ENCODE results near the gene TMEM94. TPM values are rescaled to one million over a fixed set of nuclear protein-coding genes. Genes with fewer than 3 reads are reported as not detected.

TMEM94 gene
- total RNA-seq, 2 donors from 2014 or later: 69.9 to 106 TPM

DNA sequence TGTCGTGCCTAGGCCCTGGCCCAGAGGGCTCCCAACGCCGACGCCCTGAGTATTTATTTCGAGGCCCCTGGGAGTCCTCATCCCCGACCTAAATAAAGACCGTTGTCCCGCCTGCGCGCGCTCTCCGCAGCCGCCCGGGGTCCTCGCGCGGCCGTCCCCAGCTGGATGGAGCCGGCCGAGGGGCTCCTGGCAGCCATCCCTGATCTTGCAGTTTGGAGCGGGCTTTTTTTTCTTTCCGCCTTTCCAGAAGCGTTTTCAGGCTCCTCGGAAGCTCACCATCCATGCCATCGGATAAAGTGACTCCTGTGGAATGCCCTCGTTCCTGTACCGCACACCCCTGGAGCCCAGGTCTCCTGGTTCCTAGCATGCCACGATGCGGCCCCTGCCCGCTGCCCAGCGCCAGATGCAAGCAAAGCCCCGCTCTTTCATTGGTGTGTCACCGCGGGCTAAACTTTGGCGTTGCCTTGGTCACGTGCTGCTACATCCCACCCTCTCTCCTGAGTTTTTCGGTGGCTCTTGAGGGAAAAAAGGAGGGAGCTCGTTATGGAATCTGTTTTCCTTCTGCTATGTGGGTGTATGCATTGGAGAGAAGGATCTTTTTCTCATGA, 716 bp downstream of the TMEM94 start:
- H3K27me3 Mint-ChIP-seq: no peaks in the 10 kb centered on the region
- H3K27ac Mint-ChIP-seq: peak overlapping the region; percentile 83 to 93
- DNase-seq (ENCODE audit: low spot score) (no peak), ATAC-seq (peak in 1 of 2 donors; percentile 18)
- peaks cover 36 to 42% of the 10 kb centered on the region in 2 donors for H3K4me1 Mint-ChIP-seq (ENCODE audit: low read depth in 2 of 2)
- no peaks in the 10 kb centered on the region for H3K36me3 Mint-ChIP-seq
- no peaks in the 10 kb centered on the region for H3K9me3 Mint-ChIP-seq
- peak overlapping the region; percentile 93 for H3K4me3 Mint-ChIP-seq

DNA sequence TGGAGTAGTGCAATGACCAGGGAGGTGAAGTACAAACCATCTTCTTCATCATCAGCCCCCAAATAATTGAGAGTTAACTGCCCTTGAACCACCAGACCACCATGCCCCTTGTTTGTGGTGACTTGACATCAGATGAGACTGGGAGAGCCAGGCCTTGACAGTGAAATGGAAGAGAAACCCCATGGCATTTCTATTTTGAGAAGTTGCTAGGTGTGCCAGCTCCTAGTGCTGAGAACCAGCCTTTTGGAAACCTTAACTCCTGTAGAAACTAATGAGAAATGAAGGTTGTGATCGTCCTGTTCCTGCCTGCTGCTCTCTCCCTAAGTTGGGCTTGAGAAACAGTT, 2.8 kb downstream of the TMEM94 start:
- H3K4me3 Mint-ChIP-seq: no peak overlapping the region

DNA sequence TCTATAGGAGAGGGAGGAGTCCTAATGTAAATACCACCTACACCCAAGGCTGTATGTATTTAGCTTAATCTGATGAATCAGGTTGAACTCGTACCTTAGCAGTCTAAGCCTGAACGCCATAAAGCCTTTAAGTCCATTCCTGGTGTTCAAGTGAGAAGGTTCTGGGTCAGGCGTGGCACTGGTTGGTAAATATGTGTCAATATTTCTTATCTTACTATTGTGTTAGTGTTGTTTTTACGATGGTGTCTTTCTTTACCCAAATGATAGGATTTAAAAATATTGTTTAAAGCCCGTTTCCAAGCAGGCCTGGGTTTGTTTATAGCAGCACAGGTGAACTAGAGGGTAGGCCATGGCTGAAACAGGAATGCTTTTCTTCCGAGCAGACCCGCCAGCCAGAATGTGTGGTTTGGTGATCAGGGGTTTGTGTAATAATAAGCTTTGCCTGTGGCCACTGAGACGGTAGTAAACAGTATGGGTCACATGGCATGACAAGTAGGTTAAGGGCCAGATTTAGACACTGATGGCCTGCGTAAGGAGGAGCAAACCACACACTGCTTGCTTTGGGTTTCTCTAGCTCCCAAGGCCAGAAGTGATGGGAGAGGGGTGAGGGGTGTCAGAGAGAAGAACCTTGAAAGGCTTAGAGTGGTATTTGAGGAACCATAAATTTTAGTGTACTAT, 3.3 kb downstream of the TMEM94 start:
- DNase-seq (ENCODE audit: low spot score) (no peak), ATAC-seq (peak in 1 of 2 donors; percentile 41)
- H3K4me1 Mint-ChIP-seq (ENCODE audit: low read depth in 2 of 2): peaks cover 30 to 44% of the 10 kb centered on the region in 2 donors
- no peaks in the 10 kb centered on the region for H3K36me3 Mint-ChIP-seq
- no peaks in the 10 kb centered on the region for H3K27me3 Mint-ChIP-seq
- peak overlapping the region; percentile 36 for H3K4me3 Mint-ChIP-seq
- H3K9me3 Mint-ChIP-seq: no peaks in the 10 kb centered on the region
- peak overlapping the region; percentile 63 to 82 for H3K27ac Mint-ChIP-seq

More for the DNA sequence above, 2.8 kb downstream of the TMEM94 start:
- Mint-ChIP-seq H3K36me3 (no peaks in the 10 kb centered on the region), H3K27me3 (no peaks in the 10 kb centered on the region), H3K27ac (peak overlapping the region; percentile 63 to 82), H3K9me3 (no peaks in the 10 kb centered on the region), H3K4me1 (ENCODE audit: low read depth in 2 of 2) (peaks cover 34 to 47% of the 10 kb centered on the region in 2 donors)
- DNase-seq (ENCODE audit: low spot score) (no peak), ATAC-seq (no peak)

DNA sequence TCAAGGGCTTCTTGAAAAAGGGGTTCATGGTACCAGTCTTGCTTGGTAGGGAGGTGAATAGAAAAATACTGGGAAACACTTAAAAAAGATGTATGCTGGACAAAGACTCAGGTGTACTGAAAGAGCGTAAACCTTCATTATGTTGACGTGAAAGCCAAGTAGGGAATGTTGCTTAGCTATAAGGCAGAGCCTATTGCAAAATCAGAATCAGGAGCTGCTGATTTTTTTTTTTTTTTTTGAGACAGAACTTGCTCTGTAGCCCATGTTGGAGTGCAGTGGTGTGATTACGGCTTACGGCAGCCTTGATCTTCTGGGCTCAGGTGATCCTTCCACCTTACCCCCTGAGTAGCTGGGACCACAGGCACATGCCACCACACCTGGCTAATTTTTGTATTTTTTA, 3.9 kb downstream of the TMEM94 start:
- DNase-seq (ENCODE audit: low spot score): no peak
- ATAC-seq: no peak
- H3K4me3 Mint-ChIP-seq: no peak overlapping the region
- H3K36me3 Mint-ChIP-seq: no peaks in the 10 kb centered on the region
- H3K9me3 Mint-ChIP-seq: no peaks in the 10 kb centered on the region
- H3K27ac Mint-ChIP-seq: peak overlapping the region; percentile 63 to 82
- peaks cover 30 to 44% of the 10 kb centered on the region in 2 donors for H3K4me1 Mint-ChIP-seq (ENCODE audit: low read depth in 2 of 2)
- no peaks in the 10 kb centered on the region for H3K27me3 Mint-ChIP-seq

DNA sequence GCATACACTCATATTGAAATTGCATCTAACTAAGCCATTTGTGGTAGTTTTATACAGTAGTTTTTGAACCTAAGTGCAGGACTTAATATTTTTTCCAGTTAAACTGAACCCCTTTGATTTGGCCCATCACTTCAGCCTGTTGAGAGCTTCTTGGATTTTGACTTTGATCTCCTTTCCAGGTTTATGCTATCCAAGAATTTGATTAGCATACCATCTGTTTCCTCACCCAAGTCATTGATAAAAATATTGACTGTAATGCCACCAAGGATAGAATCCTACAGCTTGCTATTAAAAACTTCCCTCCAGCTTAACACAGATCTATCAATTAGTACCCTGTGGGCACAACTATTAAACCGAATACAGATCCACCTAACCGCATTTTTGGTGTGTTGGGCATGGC, 7.2 kb downstream of the TMEM94 start:
- Mint-ChIP-seq H3K27me3 (no peaks in the 10 kb centered on the region), H3K4me3 (no peak overlapping the region), H3K27ac (no peak overlapping the region), H3K4me1 (ENCODE audit: low read depth in 2 of 2) (peaks cover 19 to 28% of the 10 kb centered on the region in 2 donors), H3K9me3 (no peaks in the 10 kb centered on the region), H3K36me3 (no peaks in the 10 kb centered on the region)
- DNase-seq (ENCODE audit: low spot score): no peak
- no peak for ATAC-seq

DNA sequence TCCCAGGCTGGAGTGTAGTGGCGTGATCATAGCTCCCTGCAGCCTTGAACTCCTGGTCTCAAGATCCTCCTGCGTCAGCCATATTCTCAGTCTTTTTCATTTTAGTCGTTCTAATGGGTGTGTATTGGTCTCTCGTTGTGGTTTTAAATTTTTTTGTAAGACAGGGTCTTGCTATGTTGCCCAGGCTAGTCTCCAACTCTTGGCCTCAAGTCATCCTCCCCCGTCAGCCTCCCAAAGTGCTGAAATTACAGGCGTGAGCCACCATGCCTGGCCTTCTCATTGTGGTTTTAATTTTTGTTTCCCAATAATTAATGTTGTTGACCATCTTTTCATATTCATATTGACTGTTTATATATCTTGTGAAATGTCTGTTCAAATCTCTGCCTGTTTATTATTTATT, 8.6 kb downstream of the TMEM94 start:
- no peak for DNase-seq (ENCODE audit: low spot score)
- ATAC-seq: no peak
- Mint-ChIP-seq H3K9me3 (no peaks in the 10 kb centered on the region), H3K27me3 (no peaks in the 10 kb centered on the region), H3K4me3 (no peak overlapping the region), H3K27ac (no peak overlapping the region), H3K4me1 (ENCODE audit: low read depth in 2 of 2) (peaks cover 9 to 16% of the 10 kb centered on the region in 2 donors), H3K36me3 (no peaks in the 10 kb centered on the region)

DNA sequence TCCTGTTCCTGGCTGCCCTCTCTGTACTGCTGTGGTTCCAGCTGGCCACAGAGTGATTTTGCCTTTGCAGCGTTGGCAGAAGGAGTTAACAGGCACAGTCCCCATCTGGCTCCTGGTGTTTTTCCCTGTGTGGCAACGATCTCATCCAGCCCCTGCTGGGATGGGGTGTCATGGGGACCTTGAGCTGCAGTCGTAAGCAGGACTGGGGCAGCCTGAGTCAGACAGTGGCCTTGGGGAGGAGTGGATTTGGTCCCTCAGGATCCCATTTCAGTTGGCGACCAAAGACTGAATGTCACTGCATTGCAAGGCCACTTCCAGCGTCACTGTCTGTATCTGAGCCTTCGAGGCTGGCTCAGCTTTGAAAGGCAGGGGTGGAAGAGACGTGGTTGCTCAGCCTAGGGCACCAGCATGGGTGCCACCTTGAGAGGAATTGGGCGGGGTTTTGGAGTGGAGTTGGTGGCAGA, 11.9 kb downstream of the TMEM94 start:
- no peak for DNase-seq (ENCODE audit: low spot score)
- H3K9me3 Mint-ChIP-seq: no peaks in the 10 kb centered on the region
- H3K27ac Mint-ChIP-seq: no peak overlapping the region
- H3K36me3 Mint-ChIP-seq: peaks cover 7% of the 10 kb centered on the region
- H3K4me3 Mint-ChIP-seq: no peak overlapping the region
- peaks cover 3 to 17% of the 10 kb centered on the region in 2 donors for H3K4me1 Mint-ChIP-seq (ENCODE audit: low read depth in 2 of 2)
- no peaks in the 10 kb centered on the region for H3K27me3 Mint-ChIP-seq
- ATAC-seq: no peak

DNA sequence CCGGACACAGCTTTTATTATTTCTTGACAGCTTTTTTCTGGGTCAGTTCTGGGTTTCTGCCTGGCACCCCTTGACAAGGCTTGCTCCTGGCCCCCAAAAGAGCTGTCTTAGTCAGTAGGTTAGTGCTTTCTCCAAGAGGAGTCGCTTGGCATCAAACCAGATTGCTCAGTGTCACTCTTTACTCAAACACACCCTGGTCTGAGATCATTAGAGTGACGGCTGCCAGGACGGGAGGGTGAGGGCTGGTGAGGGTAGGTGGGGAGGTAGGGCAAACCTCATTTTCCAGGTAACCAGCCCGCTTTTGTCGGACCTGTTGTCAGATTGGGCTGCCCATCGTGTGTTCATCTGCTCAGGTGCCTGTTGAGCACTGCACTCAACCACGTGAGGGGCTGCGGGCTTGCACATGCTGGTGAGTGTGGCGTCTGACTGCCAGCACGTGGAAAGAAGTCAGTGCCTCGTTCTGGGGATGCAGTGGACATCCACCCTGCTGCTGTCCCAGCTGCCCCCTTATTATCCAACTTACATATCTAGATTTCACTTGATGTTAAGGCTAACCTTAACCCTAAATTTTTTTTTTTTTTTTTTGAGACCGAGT, 12.4 kb downstream of the TMEM94 start:
- peaks cover 7% of the 10 kb centered on the region for H3K36me3 Mint-ChIP-seq
- H3K4me3 Mint-ChIP-seq: no peak overlapping the region
- no peaks in the 10 kb centered on the region for H3K27me3 Mint-ChIP-seq
- peaks cover 2 to 11% of the 10 kb centered on the region in 2 donors for H3K4me1 Mint-ChIP-seq (ENCODE audit: low read depth in 2 of 2)
- H3K9me3 Mint-ChIP-seq: no peaks in the 10 kb centered on the region
- no peak for DNase-seq (ENCODE audit: low spot score)
- no peak overlapping the region for H3K27ac Mint-ChIP-seq
- ATAC-seq: no peak

DNA sequence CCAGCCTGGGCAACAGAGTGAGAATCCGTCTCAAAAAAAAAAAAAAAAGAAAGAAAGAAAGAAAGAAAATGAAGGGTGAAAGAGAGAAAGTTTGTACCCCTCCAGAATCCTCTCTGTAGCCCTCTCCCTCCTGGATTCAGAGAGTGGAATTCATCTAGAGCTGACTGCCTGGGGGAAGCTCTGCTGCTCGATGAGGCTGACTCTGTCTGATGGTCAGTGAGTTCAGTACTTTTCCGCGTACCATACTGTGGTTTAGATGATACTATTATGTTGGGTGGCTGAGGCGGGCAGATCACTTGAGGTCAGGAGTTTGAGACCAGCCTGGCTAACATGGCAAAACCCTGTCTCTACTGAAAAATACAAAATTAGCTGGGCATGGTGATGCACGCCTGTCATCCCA, 14.8 kb downstream of the TMEM94 start:
- Mint-ChIP-seq H3K27me3 (no peaks in the 10 kb centered on the region), H3K9me3 (no peaks in the 10 kb centered on the region), H3K4me1 (ENCODE audit: low read depth in 2 of 2) (peaks cover 0 to 6% of the 10 kb centered on the region in 2 donors), H3K4me3 (no peak overlapping the region), H3K27ac (no peak overlapping the region), H3K36me3 (peaks cover 7% of the 10 kb centered on the region)
- ATAC-seq (no peak), DNase-seq (ENCODE audit: low spot score) (no peak)

DNA sequence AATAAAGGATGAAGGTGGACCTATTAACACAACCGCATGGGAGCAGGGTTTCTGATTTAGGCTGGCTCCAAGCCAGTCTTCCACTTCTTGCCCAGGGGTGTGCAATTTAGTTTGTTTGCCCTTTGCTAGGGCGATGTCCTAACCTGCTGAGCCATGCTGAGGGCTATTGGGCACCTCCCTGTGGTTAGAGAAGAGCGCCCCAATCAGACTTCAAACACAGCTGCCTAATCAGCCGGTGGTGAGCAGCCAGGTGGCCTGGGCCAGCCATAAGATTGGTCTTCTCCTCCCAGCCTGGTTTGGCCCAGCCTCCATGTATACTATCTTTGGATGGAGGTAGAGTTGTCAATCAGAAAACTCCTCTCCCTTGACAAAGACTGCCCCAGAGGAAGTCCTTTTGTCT, 15.7 kb downstream of the TMEM94 start:
- Mint-ChIP-seq H3K9me3 (no peaks in the 10 kb centered on the region), H3K27ac (no peak overlapping the region), H3K4me3 (no peak overlapping the region), H3K36me3 (peaks cover 7% of the 10 kb centered on the region), H3K27me3 (no peaks in the 10 kb centered on the region), H3K4me1 (ENCODE audit: low read depth in 2 of 2) (peaks cover 4 to 6% of the 10 kb centered on the region in 2 donors)
- DNase-seq (ENCODE audit: low spot score) (no peak), ATAC-seq (no peak)

DNA sequence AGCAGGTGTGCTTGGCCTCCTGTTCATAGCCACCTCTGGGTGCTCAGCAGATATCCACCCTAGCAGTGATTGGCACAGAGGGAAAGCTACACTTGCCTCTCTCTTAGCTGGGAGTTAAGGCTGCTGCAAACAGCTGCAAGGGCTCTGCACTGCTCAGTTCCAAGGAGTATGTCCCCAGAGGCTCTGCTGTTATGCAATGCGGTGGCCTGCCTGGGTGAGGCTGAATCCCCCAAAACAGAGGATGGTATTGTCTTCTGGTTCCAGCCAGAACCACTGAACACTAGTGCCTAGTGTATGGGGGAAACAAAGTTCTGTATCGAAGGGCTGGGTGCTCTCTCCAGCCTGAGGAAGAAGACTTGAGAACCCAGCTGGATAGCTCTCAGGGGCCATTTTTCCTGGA, 16.8 kb downstream of the TMEM94 start:
- peaks cover 4 to 6% of the 10 kb centered on the region in 2 donors for H3K4me1 Mint-ChIP-seq (ENCODE audit: low read depth in 2 of 2)
- H3K36me3 Mint-ChIP-seq: peaks cover 7% of the 10 kb centered on the region
- DNase-seq (ENCODE audit: low spot score) (no peak), ATAC-seq (no peak)
- no peaks in the 10 kb centered on the region for H3K27me3 Mint-ChIP-seq
- no peak overlapping the region for H3K27ac Mint-ChIP-seq
- no peaks in the 10 kb centered on the region for H3K9me3 Mint-ChIP-seq
- no peak overlapping the region for H3K4me3 Mint-ChIP-seq

DNA sequence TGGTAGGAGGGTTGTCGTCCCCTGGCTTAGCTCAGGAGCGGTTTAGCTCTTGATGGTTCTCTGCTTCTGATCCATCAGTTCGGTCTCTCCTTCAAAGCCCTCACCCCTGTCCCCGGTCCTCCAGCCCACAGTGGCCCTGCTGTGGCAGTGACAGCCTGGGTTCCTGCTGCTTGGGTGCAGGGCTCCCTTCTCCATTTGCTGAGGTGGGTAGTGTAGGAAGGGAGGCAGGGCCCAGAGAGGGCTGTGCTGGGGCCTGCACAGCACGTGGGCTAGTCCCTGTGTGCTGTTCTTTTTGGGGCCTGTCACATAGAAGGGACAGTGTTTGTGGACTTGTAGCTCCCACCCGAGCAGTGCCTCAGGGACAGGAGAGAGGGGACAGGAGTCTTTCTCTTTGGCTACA, 18.3 kb downstream of the TMEM94 start:
- DNase-seq (ENCODE audit: low spot score) (no peak), ATAC-seq (no peak)
- no peaks in the 10 kb centered on the region for H3K9me3 Mint-ChIP-seq
- peaks cover 7% of the 10 kb centered on the region for H3K36me3 Mint-ChIP-seq
- H3K4me1 Mint-ChIP-seq (ENCODE audit: low read depth in 2 of 2): peaks cover 5 to 6% of the 10 kb centered on the region in 2 donors
- H3K27me3 Mint-ChIP-seq: no peaks in the 10 kb centered on the region
- no peak overlapping the region for H3K4me3 Mint-ChIP-seq
- no peak overlapping the region for H3K27ac Mint-ChIP-seq

DNA sequence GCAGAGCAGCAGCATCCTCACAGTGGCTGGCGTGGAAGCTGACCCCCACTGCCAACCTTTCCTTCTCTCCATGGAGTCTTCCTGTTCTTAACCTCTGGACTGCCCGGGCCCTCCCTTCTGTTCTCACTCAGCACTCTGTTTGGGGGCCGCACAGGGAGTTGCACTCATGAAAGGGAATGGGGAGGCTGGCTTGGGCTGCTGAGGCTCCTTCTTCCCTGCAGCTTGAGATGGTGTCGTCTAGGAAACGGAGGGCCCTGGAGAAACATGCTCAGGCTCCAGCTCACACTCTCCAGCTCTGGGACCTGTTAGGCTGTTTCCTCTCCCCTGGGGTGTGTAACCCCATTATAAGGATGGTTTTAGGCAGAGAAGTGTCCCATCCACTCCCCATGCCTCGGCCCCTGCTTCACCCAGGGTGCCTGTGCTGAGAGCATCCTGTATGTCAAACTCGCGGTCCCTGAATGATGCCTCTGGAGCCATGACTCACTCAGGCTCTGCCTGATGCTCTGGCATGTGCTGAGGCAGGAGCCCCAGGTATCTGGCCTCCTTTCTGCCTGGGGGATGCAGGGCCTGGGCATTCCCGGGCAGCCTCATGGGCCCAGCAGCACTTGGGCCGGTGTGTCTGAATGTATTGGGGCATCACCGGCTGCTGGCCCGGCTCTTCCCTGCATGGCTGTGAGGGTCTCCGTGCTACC, 18.9 kb downstream of the TMEM94 start:
- DNase-seq (ENCODE audit: low spot score): no peak
- H3K27ac Mint-ChIP-seq: no peak overlapping the region
- ATAC-seq: no peak
- H3K36me3 Mint-ChIP-seq: peaks cover 7% of the 10 kb centered on the region
- H3K4me1 Mint-ChIP-seq (ENCODE audit: low read depth in 2 of 2): peaks cover 6 to 7% of the 10 kb centered on the region in 2 donors
- no peak overlapping the region for H3K4me3 Mint-ChIP-seq
- H3K9me3 Mint-ChIP-seq: no peaks in the 10 kb centered on the region
- H3K27me3 Mint-ChIP-seq: no peaks in the 10 kb centered on the region

DNA sequence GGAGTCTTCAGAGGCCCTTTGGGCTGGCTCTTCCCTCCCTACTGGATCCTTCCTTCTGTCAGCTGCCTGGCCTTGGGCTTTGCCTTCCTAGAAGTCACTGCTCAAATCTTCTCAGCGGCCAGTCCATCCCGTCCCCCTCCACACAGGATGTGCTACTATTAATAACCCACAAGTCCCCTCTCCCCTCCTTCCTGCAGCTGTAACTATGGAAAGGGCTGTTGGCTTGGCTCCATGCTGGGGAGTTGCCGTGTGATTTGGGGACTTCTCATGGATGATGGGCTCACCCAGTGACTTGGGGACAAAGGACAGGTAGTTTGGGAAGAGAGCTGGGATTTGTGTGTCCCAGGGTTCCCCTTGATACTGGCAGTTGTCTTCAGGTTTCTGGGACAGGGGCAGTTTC, 19.4 kb downstream of the TMEM94 start:
- Mint-ChIP-seq H3K36me3 (peaks cover 7% of the 10 kb centered on the region), H3K27ac (no peak overlapping the region), H3K4me3 (no peak overlapping the region), H3K27me3 (no peaks in the 10 kb centered on the region), H3K4me1 (ENCODE audit: low read depth in 2 of 2) (peaks cover 6 to 7% of the 10 kb centered on the region in 2 donors), H3K9me3 (no peaks in the 10 kb centered on the region)
- no peak for DNase-seq (ENCODE audit: low spot score)
- ATAC-seq: no peak

Measured in natural killer cell treated with Interleukin-12 subunit alpha and Interleukin-12 subunit beta and Interleukin-15 and Interleukin-18, amount 100 ng/mL, for 72 hours (primary cell).